HG03342 (cell line): Measurements from ENCODE around the gene KRTAP1-4.
"Not testable (repeated sequence)": the region's sequence is repeated elsewhere in the genome, so short reads cannot be mapped to it uniquely, and the experiment has no call there.

ENCODE experiments used
- ATAC-seq: cut with Tn5 transposase; IDR thresholded peaks from one replicate; pipeline ENCODE4 v1.9.1; 2021; ENCODE audit warnings: mild to moderate bottlenecking, moderate library complexity; ENCODE audit not compliant: unreplicated experiment

Gene KRTAP1-4, protein sequence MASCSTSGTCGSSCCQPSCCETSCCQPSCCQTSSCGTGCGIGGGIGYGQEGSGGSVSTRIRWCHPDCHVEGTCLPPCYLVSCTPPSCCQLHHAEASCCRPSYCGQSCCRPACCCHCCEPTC

DNA sequence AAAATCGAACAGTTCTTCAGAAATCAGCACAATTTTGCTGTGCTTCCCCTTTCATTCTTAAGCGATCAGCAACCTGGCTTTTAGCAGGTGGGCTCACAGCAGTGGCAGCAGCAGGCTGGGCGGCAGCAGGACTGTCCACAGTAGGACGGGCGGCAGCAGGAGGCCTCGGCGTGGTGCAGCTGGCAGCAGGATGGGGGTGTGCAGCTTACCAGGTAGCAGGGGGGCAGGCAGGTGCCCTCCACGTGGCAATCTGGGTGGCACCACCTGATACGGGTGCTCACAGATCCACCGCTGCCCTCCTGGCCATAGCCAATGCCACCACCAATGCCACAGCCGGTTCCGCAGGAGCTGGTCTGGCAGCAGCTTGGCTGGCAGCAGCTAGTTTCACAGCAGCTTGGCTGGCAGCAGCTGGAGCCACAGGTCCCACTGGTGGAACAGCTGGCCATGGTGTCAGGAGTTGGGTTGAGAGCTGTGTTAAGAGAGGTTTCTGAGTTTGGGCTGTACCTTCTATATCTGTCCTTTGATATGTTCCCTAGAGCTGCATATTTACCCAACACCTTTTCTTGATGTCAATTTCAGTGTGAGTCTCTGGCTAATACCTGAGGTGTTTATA, at the start of gene KRTAP1-4:
Gene KRTAP1-4, minus strand, starts transcription at position 563 of the 613 bp plus-strand sequence. Its CDS starts 117 bp downstream, at position 446.
- no peak for ATAC-seq

DNA sequence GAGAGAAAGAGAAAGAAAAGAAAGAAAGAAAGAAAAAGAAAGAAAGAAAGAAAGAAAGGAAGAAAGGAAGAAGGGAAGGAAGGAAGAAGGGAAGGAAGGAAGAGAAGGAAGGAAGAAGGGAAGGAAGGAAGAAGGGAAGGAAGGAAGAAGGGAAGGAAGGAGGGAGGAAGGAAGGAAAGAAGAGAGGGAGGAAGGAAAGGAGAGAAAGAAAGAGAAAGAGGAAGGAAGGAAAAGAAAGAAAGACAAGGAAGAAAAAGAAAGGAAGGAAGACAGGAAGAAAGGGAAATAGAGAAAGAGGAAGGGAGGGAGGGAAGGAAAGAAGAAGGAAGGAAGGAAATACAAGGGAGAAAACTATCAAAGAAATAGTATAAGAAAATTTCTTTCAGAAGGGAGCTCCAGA, 46.8 kb upstream of the KRTAP1-4 start:
- ATAC-seq, result no peak

DNA sequence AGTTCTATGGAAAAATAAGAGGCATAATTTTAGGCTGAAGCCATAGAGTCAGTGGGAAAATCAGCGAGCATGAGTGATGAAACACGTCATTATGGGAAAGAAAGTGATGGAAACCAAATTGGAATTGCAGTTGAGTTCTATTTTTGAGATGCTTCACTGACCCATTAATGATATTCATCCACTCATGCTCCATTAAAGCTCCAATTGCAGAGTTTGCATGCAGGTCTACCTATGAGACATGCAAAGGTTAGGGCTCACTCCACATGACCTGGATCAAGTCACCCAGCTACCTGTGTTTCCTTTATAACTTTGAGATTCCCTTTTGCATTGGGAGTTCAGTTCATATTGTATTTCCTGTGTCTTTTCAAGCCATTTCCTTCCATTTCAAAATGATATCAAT, 43.7 kb upstream of the KRTAP1-4 start:
- ATAC-seq, result no peak

DNA sequence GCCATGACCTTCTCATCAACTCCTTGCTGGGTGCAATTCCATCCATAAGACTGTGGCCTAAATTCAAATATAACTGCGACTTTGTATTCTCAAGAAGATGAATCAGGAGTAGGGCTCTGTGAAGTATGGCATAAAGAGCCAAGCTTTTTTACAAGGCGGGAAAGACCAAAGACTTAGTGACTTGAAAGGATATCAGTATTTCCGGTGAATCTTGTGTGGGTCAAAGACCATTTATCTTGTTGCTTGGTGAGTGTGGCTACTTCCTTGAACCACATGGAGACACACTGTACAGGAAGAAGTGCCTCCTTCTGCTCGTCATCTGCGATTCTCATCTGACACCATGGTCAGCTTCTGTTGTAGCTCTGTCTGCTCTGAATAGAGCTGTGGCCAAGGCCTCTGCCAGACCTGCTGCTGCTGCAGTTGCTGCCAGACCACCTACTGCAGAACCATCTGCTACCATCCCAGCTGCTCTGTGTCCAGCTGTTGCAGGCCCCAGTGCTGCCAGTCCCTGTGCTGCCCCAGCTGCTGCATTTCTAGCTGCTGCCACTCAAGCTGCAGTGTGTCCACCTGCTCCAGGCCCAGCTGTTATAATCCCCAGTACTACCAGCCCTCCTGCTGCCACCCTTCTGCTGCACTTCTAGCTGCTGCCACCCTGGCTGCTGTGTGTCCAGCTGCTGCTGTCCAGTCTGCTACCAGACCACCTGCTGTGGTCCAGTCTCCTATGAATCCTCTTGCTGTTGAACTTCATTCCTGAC, 41.8 kb upstream of the KRTAP1-4 start:
- ATAC-seq, result no peak

DNA sequence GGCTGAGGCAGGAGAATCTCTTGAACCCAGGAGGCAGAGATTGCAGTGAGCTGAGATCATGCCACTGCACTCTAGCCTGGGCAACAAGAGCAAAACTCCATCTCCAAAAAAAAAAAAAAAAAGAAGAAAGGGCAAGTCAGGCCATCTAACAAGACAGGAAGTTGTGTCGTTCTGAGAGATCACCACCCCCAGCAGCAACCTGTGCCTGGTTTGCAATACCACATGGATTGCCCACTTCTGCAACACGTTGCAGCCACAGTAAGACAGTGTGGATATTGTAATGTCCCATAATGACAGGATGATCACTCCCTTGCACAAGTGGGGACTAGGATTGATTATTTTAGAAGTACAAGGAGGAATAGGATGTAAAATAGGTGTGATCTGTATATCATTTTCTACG, 39.0 kb upstream of the KRTAP1-4 start:
- no peak for ATAC-seq

DNA sequence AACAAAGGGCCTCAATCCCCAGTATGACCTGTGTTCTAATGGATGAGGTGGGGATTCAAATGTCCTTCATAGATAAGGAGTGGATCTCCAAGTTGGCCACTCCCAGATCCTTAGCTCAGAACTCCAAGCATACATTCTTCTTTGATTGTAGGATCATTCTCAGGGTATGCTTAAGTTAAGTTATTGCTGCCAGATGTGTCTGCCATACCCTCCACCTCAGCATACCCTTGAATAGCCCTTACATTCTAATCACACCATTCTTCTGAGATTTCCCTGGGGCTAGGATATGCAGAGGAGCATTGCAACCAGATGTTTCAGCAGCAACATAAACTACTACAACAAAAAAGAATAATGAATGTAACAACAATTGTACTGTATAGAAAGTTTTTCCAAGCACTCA, 37.3 kb upstream of the KRTAP1-4 start:
- no peak for ATAC-seq

DNA sequence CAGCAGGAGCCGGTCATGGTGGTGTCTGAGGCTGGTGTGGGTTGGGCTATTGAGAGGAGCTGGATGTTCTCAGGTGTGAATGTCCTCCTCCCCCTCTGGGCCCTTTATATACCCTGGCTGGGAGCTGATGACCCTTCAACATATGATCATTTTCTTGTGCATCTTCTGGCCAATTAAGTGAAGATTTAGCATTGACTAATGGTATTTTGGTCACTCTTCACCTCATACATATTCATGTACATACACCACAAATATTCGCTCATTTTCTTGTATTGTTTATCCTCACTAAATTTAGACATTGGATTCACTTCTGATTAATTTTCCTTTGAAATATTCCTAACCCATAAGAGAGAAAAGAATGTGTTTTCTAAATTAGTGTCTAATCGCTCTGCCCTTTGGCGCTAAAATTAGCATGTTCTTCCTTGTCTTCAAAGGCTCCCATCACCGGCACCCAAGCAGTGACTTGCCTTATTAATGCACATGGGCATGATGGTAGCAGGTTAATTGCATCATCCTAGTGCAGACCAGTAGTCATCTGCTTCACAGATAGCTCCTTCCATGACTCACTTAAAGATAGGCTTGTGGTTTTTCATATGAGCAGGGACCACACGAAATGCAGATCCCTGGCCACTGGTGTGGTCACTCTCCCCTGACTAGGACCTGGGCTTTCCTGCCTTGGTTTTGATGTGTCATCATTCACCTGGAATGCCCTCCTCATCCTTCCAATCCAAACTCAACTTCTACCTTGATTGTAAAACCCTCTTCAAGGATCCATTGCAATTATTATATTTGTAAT, 36.0 kb upstream of the KRTAP1-4 start, which contains the start of gene KRTAP2-4:
Gene KRTAP2-4, minus strand, starts transcription at position 51 of the 796 bp plus-strand sequence. Its CDS starts 34 bp downstream, at position 17.
- no peak for ATAC-seq

DNA sequence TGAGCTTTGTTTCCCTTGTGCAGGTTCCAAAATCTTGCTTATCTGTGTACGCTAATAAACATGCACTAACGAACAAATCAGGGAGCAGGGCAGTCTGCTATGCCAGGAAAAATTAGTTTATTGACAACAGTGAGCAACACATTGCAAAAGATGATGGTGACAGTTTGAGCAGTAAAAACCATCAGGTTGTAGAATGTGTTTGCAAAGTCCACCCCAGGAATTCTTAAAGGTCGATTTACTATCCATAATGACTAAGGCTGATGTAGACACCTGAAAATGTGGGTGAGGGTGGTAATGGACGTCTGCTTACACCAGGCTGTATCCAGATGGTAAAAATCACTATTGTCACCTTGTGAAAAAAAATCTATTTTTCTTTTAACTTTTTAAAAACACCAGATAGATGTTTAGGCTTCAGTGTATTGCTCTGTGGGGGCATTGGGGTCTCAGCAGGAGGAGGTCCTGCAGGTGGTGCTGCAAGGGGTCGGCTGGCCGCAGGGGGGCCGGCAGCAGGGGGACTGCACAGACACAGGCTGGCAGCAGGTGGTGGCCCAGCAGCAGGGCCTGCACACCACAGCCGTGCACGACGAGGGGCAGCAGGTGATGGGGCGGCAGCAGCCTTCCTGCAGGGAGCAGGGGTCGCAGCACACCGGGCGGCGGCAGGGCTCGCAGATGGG, 35.2 kb upstream of the KRTAP1-4 start:
- ATAC-seq, result not testable (repeated sequence)

DNA sequence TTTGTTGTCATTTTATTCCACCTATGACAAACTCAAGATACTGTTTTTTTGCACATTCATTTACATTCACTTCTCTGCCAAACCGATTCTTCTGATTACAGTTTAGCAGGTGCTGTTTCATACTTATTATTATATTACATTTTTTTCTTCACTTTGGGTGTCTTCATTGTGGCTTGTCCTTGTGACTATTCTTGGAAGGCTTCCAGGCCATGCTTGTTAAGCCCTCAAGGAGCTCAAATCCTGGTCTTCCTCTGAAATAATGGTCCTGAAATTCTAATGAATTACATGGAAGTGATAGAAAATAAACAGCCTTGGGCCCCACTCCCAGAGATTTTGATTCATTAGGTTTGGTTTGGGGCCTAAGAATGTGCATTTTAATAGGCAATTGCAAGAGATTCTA, 34.3 kb upstream of the KRTAP1-4 start:
- ATAC-seq, result no peak

DNA sequence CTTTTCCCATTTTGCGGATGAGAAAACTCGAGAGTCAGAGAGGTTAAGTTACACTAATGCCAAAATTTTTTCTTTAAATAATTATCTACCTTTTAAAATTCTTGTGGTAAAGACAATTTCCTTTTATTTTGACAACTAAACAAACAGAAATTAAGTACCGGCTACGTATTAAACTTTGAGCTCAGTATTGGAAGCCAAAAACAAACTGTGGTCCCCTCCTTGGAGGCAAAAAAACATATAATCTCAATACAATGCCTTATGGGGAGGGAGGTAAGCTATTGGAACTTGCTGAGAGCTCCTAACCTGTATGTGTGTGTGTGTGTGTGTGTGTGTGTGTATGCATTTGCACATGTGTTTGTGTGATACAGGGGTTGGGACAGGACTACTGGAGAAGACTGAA, 33.5 kb upstream of the KRTAP1-4 start:
- ATAC-seq, result no peak

DNA sequence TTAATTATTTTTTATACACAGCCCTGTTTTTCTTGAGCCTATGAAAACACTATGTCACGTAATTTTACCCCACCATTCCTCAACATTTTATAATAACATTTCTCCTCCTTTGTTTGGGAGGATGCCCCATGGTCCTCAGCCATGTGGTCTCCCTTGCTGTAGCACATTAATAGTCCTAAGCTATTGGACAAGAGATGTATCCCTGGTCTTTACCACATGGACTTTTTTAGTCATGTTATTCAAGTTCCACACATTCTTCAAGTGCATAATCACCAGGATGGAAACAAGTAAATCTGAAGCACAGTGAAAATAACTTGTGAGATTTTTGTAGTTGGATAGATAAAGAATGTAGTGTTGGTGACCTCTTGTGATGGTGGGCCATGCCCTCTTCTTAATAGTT, 32.0 kb upstream of the KRTAP1-4 start:
- no peak for ATAC-seq

DNA sequence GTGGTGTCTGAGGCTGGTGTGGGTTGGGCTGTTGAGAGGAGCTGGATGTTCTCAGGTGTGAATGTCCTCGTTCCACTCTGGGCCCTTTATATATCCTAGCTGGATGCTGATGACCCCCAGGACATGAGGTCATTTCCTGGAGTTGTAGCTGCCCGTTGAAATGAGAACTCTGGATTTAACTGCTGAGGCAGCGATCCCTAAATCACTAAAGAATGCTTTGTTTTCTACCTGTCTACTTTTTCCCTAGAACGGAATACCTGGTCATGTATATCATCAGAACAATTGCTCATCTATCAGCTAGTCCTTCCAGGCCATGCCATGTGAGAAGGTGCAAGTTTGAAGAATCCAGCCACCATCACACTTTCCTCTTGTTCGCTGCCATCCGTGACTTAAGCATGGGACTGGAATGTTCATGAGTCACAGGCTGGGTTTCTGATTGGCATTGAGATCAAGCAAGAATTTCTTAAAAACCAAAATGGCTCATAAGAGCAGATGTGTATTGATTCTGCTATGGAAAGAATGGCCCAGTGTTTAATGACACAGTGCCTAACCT, 30.1 kb upstream of the KRTAP1-4 start, which contains the start of gene KRTAP2-3:
Gene KRTAP2-3, minus strand, starts transcription at position 63 of the 553 bp plus-strand sequence. CDS start 64 bp downstream, outside the sequence.
- no peak for ATAC-seq

DNA sequence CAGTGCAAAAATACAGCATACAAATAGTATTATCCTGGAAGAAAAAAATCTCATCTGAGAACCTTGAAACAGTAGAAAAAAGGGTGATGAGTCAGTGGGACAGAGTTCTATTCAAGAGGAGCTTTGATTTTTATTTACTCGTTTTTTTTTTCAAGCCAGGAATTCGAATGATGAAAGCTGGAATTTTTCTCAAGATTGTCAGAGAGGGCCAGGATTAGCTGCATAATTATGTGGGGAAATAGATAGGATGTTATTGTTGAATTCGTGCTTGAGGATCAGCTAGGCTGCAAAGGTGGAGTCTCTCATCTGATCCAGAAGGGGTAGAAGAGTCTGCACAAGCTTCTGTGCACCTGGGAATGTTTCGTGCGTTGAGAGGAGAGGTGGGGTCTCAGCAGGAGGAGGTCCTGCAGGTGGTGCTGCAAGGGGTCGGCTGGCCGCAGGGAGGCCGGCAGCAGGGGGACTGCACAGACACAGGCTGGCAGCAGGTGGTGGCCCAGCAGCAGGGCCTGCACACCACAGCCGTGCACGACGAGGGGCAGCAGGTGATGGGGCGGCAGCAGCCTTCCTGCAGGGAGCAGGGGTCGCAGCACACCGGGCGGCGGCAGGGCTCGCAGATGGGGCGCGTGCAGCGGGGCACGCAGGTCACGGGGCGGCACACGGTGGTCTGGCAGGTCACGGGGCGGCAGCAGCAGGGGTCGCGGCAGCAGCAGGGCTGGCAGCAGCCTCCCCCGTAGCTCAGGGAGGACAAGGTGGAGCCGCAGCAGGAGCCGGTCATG, 29.5 kb upstream of the KRTAP1-4 start:
- ATAC-seq, result not testable (repeated sequence)

DNA sequence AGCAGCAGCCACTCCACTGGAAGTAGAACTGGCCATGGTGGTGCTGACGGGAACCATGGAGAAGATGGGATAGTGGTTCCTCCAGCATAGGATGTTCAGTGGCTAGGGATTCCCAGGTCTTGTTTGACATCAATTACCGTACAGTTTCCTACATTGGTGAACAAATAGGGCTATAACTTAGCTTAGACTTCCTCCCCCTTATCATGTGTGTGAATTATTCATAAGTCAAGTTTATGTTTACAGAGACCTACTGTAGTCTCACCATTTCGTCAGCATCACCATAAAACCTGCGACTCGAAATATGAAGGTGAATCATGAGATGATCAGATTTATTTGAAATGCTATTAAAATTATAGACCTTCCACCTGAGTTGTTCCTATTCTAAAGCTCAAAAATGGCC, 28.7 kb upstream of the KRTAP1-4 start:
- no peak for ATAC-seq

DNA sequence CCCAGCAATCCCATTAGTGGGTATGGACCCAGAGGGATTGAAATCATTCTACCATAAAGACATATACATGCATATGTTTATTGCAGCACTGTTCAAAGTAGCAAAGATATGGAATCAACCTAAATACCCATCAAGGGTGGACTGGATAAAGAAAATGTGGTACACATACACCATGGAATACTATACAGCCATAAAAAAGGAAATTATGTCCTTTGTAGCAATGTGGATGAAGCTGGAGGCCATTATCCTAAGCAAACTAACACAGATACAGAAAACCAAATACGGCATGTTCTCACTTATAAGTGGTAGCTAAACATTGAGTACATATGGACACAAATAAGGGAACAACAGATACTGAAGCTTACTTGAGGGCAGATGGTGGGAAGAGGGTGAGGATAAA, 27.6 kb upstream of the KRTAP1-4 start:
- ATAC-seq, result no peak

DNA sequence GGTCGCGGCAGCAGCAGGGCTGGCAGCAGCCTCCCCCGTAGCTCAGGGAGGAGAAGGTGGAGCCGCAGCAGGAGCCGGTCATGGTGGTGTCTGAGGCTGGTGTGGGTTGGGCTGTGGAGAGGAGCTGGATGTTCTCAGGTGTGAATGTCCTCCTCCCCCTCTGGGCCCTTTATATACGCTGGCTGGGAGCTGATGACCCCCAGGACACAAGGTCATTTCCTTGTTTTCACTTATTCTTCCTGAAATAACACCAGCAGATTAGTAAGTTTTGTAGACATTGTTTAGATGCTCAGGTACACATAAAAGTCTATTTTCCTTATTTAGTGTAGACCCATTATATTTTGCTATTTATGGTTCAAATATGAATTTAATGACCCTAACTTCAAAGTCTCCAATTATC, 25.1 kb upstream of the KRTAP1-4 start, which contains the start of gene KRTAP2-2:
Gene KRTAP2-2, minus strand, starts transcription at position 101 of the 400 bp plus-strand sequence. Its CDS starts 19 bp downstream, at position 82.
- ATAC-seq, result not testable (repeated sequence)

DNA sequence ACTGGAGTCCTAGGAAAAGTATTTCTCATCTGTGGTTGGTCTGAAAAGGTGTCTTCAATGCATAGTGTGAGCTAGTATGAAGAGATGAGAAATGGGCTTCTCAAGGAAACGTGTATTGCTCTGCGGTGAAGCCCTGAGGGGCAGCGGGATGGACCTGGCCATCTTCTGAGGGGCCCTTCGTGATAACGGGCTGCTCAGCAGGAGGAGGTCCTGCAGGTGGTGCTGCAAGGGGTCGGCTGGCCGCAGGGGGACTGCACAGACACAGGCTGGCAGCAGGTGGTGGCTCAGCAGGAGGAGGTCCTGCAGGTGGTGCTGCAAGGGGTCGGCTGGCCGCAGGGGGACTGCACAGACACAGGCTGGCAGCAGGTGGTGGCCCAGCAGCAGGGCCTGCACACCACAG, 24.6 kb upstream of the KRTAP1-4 start:
- not testable (repeated sequence) for ATAC-seq

DNA sequence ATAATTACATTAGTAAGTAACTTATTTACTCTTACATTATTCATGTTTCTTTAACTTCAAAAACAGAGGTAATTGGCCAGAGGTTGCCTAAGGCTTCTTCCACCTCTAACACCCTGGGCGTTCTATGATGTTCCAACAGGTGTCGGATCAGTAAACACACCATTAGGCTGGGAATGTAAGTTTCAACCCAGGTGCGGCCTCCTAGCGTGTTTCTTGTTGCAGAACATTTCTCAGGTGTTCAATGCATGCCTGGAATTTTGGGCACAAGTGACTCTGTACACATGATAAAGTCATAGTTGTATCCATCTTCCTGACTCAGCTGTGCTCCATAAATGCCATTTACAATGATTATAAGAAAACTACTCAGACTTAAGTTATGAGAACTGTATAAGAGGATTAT, 24.0 kb upstream of the KRTAP1-4 start:
- ATAC-seq, result no peak

DNA sequence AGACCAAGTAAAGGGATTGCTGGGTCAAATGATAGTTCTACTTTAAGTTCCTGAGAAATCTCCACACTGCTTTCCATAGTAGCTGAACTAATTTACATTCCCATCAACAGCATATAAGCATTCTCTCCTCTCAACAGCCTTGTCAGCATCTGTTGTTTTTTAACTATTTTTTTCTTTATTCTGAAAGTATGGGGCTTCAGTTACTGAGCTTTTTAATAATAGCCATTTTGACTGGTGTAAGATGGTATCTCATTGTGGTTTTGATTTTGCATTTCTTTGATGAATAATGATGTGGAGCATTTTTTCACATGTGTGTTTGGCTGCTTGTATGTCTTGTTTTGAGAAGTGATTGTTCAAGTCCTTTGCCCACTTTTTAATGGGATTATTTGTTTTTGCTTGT, 22.6 kb upstream of the KRTAP1-4 start:
- no peak for ATAC-seq
